NCI-H446 treated with DMSO at 0.1 percent for 48 hours (cell line): ENCODE results near the gene ERCC4.
A peak's percentile ranks its signal among the peaks of the same experiment; 100 is the strongest.

Source experiments
- DNase-seq: peaks from one replicate; lab custom pipeline; 2025; lab: John Stamatoyannopoulos, UW

Gene ERCC4

DNA sequence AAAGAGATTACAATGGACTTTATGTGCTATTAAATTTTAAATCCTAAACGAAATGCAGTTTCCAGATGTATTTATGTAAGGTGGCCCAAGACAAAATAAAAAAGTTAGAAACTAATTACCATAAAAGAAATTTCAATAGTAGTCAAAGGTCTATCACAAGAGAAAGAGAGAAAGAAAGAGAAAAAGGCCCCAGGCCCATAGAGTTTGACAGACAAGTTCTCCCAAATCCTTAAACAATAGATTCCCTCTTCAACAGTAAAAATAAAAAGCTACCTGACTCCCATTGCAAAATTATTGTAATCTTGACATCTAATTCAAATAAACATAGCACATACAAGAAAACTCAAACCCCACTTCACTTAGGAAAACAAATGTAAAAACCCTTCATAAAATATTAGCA, 8.6 kb upstream of the ERCC4 start:
- DNase-seq = no peak

DNA sequence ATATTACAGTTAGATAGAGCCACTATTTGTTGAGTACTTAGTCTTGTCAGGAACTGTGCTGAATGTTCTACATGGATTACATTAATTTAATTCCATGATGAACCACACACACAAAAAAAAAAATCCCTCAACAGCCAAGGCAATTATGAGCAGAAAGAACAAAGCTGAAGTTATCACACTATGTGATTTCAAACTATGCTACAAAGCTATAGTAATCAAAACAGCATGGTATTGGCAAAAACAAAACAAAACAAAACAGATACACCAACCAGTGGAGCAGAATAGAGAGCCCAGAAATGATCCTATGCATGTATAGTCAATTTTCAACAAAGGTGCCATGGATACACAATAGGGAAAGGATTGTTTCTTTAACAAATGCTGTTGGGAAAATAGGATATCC, 8.1 kb upstream of the ERCC4 start:
- no peak for DNase-seq

DNA sequence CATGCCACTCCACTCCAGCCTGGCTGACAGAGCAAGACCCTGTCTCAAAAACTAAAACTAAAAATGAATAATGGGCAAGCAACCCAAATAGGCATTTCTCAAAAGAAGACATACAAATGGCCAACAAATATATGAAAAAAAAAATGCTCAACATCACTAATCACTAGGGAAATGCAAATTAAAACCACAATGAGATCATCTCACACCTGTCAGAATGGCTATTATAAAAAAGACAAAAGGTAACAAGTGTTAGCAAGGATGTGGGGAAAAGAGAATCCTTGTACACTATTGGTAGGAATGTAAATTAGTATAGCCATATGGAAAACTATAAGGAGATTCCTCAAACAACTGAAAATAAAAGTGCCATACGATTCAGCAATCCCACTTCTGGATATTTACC, 7.1 kb upstream of the ERCC4 start:
- no peak for DNase-seq

DNA sequence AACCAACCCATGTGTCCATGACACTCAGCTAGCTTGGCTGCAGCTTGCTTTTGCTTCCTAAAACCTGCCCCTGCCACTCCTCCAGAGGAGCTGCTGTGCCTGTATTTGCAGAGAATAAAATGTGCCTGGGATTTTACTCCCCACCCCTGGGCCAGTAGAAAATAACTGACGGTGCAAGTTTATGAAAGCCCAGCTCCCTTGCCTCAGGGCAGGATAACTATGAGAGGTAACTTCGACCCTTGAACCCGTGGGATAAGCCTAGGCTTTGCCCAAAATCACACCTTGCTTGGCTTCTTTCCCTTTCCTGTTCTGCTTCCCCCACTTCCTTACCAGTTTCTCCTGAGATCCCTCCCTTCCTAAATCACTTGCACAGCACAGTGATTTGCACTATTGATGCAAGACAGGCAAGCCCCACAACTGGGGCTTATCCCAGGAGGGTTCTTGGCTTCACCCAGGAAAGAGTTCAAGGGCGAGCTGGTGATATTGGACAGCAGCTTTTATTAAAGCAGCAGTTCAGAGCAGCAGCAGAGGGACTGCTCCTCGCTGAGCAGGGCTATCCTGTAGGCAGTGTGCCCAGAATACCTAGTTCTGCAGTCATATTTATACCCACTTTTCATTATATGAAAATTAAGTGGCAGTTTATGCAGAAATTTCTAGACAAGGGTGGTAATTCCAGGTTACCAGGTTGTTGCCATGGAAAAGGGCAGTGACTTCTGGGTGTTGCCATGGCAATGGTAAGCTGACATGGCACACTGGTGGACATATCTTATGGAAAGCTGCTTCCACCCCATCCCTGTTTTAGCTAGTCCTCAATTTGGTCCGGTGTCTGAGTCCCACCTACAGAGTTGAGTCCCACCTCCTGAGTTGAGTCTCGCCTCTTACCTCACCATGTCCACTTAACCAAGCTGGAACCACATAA, 6.3 kb upstream of the ERCC4 start:
- no peak for DNase-seq

DNA sequence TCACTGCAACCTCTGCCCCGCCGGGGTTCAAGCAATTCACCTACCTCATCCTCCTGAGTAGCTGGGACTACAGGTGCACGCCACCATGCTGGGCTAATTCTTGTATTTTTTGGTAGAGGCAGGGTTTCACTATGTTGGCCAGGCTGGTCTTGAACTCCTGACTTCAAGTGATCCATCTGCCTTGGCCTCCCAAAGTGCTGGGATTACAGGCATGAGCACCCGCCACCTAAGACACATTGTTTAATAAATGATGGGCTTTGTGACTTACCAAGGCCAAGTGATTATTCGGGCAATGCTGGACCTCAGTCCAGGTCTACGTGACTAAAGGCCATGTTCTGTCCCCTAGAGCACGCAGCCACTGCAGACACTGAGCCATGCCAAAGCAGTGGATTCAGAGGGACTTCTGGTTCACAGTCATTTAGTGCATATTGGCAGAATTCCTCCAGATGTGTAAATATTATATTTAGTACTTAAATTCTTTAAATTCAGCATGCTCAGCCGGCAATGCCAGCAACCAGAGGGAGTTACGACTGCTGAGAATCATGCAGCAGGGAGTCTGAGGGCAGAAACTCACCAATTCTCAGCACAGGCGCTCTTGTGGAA, 4.8 kb upstream of the ERCC4 start:
- DNase-seq = no peak

DNA sequence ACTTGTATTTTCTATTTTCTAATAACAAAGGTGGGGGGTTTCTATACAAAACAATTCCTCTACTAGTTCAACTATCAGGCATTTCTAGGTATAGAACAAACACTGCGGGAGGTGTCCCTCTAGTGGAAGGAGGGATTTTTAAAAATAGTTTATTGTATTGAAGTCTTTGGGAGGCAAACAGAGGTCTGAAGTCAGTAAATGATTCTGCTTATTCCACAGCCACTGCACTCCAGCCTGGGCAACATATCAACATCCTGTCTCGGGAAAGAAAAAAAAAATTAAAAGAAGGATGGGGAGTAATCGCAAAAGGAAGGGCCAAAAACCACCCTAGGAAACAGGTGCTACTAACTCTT, 648 bp upstream of the ERCC4 start:
- peak; percentile 53 for DNase-seq

DNA sequence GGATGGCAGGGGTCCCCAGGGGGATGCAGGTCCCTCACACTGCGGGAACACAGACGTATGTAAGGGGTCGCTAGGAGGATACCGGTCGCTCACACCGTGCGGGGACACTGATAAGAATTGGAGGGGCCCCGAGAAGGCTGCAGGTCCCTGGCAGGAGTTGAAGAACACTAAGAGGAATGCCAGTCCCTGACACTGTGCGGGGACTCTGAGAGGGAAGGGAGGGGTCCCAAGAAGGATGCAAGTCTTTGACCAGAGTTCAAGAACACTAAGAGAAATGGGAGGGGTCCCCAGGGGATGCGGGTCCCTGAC, 510 bp downstream of the ERCC4 start:
- DNase-seq = no peak

DNA sequence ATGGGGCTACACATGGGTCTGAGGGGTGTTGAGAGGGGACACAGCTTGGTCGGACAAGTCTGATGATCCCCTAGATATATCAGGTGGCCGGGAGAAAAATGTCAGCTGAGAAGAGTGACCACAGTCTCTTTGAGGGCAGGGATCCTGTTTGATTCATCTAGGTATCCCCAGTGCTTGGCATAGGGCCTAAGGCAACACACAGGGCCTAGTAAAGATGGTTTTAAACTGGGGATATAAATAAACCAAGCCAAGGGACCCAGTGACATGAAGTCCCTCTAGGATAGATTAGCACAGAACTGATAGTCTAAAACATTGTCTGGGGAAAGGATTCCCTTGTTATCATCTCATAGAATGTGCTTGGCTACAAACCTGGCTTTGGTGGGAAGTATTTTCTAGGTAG, 1.4 kb downstream of the ERCC4 start:
- DNase-seq = no peak

DNA sequence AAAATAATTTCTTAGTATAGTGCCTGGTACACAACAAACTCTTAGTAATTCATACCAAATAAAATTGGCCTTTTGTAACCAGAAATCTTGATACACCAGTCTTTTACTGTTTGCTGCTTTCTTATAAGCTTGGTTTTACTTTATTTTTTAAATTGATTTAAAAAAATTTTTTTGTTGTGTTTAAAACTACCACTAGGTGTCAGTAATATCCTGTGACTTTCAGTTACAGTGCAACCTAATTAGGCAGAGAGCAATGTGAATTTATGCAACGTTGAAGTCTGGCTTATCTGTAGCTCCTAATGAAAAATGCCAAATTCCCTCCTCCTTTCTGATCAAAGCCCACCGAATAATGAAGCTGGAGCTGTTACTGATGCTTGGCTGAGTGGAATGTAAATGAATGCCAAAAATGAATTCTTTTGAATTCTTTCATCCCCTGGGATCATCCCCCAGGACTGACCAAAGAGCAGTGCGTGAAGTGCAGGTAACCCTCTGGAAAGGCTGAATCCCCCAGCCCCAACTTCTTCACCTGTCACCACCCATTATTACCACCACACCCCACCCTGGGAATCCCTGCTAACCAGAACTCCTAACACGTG, 3.8 kb downstream of the ERCC4 start:
- peak; percentile 48 for DNase-seq

DNA sequence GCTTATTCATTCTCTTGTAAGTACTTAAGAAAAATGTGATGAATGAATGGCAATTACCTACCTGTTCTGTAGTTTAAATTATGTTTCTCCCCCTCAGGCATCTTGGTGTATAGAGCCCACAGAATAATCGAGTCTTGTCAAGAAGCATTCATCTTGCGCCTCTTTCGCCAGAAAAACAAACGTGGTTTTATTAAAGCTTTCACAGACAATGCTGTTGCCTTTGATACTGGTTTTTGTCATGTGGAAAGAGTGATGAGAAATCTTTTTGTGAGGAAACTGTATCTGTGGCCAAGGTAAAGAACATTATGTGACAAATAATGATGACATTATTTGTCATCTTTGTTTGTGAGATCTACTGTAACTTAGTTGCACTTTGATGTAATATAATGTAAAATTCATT, 6.5 kb downstream of the ERCC4 start:
- DNase-seq = no peak

DNA sequence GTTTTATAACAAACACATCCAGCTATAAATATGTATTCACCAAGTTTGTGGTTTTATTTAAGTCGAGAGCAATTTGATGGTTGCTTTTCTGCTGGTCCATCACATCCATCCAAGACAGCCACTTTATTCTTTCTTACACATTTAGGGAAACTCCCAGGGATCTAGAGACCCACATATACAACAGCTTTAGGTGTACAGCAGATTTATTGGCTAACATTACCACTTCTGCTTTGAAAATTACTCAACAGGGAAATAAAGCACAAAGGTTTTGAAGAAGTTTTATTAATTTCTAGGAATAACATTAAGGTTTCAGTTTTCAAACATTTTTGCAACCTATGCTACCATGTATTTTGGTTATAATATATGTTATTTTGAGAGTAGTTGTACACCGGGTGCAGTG, 6.9 kb downstream of the ERCC4 start:
- no peak for DNase-seq

DNA sequence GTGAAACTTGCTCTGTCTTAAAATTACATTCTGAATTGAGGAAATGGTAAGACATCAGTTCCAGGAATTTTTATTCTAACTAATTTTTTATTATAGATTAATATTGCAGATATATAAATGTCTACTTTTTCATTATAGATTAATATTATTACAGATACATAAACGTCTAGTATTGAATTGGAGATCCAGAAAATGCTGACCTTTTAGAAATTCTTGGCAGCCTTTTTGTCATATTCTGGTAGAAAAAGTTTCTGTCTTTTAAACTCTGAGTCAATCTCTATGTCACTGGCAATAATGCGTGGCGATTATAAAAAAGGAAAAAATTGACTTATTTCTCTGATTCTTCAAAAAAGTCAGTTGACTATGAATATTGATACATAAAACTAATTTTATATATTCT, 8.7 kb downstream of the ERCC4 start:
- DNase-seq = no peak

DNA sequence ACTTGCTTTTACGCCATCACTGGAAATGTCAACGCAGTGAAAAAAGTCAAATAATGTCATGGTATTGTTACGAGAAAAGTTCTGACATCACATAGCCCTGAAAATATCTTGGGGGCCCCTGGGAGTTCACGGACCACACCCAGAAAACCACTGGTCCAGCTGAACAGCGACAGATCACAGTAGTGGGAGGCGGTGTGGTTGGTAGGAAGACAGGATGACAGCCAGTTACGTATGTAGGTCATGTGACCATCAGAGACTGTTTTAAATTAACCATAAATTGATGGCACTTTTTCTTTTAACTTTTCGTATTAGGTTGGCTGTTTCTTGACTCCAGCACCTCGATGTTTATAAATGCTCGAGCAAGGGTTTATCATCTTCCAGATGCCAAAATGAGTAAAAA, 11.9 kb downstream of the ERCC4 start:
- no peak for DNase-seq

DNA sequence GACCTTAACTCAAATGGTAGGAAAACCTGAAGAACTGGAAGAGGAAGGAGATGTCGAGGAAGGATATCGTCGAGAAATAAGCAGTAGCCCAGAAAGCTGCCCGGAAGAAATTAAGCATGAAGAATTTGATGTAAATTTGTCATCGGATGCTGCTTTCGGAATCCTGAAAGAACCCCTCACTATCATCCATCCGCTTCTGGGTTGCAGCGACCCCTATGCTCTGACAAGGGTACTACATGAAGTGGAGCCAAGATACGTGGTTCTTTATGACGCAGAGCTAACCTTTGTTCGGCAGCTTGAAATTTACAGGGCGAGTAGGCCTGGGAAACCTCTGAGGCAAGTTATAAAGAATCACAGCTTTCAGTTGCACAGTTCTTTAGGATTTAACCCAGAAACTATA, 15.5 kb downstream of the ERCC4 start:
- DNase-seq = no peak

DNA sequence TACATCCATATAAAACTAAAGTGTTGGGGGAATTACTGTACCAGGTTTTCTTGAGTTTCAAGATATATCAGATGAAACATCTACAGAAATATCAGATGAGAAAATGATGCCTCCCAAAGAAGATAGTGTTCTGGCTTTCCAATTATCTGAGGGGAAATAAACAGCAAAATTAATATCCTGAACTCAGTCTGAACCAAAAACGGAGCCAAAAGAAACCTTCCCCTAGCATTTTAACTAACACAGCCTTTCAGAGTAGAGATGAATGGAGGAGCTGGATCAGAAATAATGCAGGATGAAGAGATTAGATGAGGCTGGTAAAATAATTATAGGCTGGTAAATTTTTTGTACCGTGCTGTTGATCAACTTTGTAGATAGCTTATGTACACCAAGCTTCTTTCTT, 16.2 kb downstream of the ERCC4 start:
- no peak for DNase-seq

DNA sequence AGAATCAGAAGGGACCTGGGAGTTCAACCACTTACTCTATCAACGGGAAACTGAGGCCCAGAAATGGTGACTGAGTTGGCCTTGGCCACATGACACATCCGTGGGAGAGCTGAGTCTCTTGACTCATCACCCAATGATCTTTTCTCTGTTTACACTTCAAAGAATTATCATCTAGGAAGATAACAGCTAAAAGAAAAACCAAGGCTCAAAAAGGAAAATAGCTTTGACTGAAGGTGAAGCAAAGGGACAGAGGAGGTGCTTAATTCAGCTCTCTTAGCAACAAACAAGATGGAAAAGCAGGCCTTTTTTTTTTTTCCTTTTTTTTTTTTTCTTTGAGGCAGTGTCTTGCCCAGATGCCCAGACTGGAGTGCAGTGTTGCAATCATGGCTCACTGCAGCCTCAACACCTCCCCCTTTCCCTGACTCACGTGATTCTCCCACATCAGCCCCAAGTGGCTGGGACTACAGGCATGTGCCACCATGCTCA, 16.7 kb downstream of the ERCC4 start:
- DNase-seq = no peak

DNA sequence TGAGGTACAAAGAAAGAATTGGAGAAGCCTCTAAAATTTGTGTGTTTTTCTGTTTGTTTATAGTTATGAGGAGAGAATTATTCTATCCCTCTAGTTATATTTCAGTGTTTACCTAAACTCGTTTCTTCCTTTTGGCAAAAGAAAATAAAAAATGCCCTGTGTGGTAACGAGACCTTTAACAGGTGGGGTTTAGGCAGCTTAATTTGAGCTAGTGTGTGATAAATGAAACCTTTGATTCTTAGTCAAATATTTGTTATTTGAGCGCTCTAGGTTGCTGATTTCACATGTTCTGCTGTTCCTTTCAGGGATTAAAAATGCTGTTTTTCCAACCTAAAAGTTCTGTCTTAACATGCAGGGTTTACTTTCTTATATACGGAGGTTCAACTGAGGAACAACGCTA, 17.5 kb downstream of the ERCC4 start:
- no peak for DNase-seq

DNA sequence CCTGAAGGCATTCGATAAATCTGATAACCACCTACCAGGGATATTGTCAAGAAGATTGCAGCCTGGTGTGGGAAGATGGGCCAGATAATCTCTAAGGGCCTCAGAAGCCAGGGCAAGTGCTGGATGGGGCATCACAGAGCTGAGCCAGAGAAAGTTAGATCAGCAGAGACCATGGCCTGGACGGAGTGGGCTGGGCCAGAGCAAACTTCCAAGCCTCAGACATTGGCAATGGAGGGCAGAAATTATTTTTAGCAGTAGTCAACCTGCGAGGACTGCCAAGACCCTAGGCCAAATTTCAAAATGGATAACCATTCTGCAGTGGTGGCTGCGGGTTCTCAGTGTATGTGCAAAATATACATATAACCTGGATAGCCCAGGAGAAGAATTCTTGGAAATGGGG, 18.5 kb downstream of the ERCC4 start:
- DNase-seq = no peak

DNA sequence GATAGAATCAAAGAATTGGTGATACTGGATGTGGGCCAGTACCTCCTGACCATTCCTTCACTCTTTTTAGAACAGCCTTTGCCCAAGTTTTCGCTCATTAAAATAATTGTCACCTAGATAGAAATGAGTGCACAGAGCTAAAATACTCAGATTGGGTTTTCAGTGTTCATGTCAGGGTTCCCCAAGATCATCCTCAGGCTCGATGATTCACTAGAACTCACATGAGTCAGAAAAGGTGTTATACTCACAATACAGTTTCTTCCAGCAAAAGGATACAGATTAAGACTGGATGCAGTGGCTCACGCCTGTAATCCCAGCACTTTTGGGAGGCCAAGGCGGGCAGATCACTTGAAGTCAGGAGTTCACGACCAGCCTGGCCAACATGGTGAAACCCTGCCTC, 19.9 kb downstream of the ERCC4 start:
- DNase-seq = no peak

DNA sequence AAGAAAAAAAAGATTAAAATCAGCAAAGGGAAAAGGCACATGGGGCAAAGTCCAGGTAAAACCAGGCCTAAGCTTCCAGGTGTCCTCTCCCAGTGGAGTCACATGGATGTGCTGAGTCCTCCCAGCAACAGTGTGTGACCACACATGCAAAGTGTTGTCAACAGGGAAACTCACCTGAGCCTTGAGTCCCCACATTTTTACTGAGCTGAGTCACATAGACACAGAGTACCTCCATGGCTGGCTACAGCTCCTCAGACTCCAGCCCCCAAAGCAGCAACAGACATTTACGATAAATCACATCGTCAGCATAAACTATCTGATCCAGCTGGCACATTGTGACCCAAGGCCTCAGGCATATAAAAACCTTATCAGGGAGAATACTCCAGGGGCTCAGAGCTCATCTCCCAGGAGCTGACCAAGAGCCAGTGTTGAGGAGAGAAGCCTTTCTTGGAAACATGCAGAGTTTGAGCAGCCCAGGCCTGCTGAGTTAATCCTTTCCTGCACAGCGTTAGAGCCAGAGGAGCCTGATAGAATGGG, 20.5 kb downstream of the ERCC4 start:
- DNase-seq = no peak

DNA sequence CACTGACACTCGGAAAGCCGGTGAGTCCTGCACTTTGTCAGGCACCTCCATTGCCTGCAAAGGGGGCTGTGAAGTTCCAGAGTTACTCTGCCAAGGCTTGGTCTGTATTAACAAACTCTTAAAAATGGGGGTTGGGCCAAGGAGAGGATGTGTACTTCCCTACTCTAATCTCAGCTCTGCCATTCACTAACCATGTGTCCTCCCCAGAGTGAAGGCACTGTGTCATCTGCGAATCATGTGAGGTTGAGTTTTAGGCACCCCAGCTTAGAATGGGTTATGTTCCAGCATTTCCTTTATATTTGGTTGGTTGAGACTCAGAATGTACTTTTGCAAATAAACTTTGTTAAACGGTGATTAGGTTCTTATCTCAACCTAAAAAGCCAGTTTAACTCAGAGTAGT, 24.9 kb downstream of the ERCC4 start:
- no peak for DNase-seq

DNA sequence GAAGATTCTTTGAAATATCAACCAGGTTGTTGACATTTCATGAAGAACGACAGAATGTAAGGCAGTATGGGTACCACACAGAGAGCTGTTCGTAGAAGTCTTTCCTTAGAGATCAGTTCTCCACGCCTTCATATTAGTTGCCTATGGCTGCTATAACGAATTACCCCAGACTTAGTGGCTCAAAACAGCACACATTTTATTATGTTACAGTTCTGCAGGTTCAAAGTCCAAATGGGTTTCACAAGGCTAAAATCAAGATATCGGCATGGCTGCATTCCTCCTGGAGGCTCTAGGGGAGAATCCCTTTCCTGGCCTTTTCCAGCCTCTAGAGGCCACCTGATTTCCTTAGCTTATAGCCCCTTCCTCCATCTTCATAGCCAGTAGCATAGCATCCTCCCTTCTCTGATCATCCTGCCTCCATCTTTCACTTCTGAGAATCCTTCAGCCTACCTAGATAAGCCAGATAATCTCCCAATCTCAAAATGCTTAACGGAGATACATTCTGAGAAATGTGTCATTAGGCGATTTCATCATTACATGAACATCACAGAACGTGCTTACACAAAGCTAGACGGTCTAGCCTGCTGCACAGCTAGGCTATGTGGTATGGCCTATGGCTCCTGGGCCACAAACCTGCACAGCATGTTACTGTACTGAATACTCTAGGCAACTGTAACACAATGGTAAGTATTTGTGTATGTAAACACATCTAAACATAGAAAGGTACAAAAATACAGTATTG, 26.0 kb downstream of the ERCC4 start:
- no peak for DNase-seq

DNA sequence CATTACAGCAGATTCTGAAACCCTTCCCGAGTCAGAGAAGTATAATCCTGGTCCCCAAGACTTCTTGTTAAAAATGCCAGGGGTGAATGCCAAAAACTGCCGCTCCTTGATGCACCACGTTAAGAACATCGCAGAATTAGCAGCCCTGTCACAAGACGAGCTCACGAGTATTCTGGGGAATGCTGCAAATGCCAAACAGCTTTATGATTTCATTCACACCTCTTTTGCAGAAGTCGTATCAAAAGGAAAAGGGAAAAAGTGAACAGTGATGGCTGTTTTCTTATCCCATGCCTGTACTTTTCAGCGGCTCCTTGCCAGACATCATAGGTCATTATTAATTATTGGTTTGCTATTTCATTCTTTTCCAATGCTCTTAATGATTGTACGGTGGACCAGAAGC, 28.1 kb downstream of the ERCC4 start:
- DNase-seq = no peak
